CMK (cell line): ENCODE data around the gene PHC2.

Experiments
- DNase-seq: peaks from one replicate; pipeline ENCODE4 v3.0.0-alpha.2; 2010; ENCODE audit warnings: low read depth

Gene PHC2

DNA sequence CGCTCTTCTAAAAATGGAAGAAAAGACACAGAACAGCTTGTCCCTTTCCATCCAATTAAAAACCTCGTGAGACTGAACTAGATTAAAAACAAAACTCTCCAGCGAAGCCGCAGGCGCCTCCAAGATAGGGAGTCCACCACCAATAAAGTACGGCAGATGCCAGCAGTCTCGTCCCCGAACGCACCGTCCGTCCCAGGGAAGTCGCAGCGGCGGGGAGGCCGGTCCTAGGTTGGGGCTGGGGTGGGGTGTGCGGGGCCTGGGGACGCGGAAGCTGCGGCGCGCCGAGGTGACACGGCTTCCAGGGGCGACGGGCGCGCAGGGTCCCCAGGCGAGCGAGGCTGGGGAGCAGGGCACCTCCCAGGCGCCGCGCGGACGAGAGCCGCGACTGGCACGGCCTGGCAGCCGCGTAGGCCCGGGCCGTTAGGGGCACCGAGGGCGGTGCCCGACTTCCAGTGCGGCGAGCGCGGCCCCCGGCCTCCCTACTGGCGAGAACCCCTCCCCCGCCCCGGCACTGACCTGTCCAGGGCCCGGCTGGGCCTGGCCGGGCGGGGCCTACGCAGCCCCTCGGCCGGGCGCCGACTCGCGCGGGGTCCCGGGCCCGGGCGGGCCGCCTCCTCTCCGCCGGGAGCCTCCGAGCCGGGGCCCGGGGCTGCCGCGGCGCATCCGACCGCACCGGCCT is 81.7 kb downstream of the PHC2 start:
- DNase-seq = no peak

DNA sequence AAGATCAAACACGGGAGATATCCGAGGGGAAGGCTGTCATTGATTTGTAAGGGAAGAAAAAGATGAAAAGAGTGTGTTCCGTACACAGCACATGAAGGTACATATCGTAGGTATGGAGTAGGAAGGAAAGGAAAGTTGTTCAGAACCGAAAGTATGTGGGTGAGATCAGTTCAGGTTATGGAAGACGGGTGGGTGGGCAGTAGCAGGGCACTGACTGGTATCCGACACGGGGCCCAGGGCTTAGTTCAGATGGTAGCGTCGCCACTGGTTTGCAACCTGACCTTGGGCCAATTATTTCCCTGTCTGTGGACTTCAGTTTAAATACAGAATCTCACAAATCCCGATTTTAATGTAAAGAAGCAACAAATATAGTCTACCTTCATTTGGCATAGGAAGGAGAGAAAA is 82.2 kb downstream of the PHC2 start:
- DNase-seq = no peak

DNA sequence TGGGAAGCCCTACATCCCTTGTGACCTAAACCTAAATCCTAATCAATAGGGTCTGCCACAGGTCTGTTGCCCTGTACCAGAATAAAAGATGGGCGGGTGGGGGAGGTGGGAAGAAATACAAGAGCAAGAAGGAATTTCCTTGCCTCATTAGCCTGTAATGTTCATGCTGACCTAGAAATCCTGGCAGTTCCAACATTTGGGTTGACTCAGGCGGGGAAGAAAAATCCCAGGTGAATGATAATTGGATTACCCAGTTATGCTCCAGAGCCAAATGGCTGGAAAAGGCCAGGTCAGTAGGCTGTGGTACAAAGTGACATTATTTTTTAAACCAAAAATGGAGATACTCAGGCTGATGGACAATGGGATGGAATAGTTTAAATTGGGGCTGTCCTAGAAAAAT is 82.7 kb downstream of the PHC2 start:
- no peak for DNase-seq

GRCh38 chr1:33347650-33347992 is 83.3 kb downstream of the PHC2 start:
- no peak for DNase-seq

- no peak for DNase-seq
Observed at GRCh38 chr1:33346927-33347649, 83.8 kb downstream of the PHC2 start.

GRCh38 chr1:33346533-33346926 is 84.4 kb downstream of the PHC2 start:
- no peak for DNase-seq

- DNase-seq = no peak
Observed at GRCh38 chr1:33344896-33345560, 85.9 kb downstream of the PHC2 start.

DNA sequence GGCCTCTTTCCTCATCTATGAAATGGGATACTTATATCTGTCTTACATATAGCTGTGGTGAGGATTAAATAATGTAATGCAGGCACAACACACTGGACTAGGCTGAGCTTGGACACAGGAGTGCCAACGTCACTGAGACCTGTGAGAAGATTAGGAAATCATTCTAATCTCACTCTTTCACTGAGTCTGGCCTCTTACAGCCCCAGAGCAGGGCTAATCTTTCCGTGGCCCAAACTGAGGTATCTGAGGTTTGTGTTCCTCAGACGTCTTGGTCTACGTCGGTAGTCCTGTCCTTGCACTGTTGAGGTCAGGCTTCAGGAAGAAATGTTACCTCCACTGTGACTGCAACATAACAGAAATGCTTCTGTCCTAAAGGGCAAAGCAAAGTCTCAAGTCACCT is 87.4 kb downstream of the PHC2 start:
- DNase-seq = no peak

DNA sequence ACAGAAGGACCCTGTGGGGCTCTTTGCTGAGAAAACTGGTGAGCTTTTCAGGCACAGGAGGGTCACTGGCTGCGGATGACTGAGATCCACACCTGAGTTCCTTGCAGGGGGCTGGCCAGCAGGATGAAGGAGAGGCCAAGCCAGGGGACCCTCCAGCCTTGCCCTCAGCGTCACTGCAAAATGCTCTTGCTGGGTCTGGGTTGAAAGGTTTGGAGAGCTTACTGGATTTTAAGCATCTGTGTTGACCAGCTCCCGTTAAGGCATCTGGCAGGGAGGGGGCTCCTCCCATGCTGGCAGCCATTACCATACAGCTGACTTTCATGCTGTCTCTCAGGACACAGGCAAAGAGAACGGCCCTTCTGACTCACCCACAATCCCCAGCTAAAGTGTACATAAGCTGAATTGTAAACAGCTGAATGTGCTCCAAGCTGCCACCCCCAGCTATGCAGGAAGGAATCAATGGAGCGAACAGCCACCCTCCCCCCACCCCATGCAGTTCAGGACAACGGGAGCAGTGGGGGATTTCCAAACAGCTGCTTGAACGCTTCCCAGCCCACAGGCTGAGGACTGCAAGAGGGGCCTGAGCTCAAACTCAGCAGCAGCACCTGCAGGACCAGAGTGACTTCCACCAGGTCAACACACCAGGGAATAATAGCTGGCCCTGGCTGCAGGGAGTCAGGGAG is 88.7 kb downstream of the PHC2 start:
- no peak for DNase-seq

DNA sequence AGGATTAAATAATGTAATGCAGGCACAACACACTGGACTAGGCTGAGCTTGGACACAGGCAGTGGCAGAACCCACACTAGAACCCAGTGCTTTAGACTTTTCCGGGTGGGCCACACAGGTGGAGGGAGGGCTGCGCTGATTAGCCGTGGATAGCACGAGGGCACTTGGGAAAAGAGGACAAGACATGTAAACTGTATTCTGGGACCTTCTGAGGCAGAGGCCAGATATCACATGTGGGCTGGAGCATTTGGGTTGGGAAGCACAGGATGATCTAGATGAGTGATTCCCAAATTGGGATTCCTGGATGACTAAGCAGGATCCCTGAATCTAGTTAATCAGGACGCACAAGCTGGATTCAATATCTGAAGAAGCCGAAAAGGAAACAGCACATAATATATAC is 89.7 kb downstream of the PHC2 start:
- DNase-seq = no peak

- no peak for DNase-seq
Observed at GRCh38 chr1:33339413-33339812, 91.5 kb downstream of the PHC2 start.

GRCh38 chr1:33338440-33339211 is 92.3 kb downstream of the PHC2 start:
- DNase-seq = no peak

- no peak for DNase-seq
Observed at GRCh38 chr1:33338048-33338439, 92.9 kb downstream of the PHC2 start.

DNA sequence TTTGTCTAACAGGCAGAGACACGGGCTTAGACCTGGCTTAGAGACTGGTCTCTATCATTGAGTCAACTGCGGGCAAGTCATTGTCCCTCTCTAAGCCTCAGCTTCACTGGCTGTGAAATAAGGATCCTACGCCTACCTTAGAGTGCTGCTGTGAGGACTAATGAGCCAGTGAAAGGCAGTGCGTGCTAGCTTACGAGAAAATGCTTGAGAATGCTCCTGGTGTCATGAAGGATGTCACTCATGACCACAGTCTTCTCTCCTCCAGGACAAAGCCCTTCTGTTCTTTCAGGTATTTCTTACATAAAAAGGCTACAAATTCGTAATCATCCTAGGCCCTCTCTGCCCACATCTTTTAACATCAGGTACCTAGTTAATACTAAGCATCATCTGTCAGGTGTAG is 93.5 kb downstream of the PHC2 start:
- DNase-seq = no peak

DNA sequence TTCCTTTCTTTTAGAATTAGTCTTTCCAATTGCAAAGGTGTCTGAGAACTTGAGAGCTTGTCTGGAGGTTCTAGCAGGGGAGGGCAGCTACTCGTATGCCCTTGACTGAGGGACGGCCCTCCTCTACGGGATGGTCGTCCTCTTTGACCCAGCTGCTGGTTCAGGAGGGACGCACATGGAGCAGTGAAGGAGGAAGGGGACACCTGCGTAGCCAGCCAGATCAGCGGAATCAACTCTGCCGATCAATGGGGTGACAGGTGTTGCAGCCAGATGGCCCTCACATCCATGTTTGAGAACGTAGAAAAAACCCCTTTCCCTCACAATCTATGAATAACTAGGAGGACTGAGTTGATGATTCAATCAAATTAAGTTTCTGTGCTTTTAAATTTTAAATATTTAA is 94.3 kb downstream of the PHC2 start:
- DNase-seq = no peak

- no peak for DNase-seq
Observed at GRCh38 chr1:33335020-33335419, 95.9 kb downstream of the PHC2 start.

GRCh38 chr1:33334081-33334552 is 96.8 kb downstream of the PHC2 start:
- DNase-seq = no peak

GRCh38 chr1:33332881-33333280 is 98.0 kb downstream of the PHC2 start:
- DNase-seq = no peak

DNA sequence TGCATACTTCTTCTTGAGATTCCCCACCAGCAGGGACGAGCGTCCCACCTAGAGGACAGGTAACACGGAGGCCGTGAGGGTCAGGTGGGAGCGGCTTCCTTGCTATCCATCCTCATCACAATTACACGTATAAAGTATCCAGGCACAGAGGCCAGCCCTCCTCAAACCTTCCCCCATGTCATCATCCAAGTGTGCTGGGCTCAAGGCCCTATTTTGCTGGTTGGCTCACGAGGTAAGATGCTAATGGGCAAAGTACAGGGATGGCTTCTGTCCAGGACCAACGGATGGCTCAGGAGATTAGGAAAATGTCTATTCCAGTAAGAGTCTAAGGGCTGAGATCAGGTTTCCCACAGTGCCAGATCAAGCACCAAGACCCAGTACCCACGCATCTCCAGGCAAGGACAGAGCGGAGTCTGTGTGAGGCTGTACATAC is 98.5 kb downstream of the PHC2 start:
- no peak for DNase-seq

DNA sequence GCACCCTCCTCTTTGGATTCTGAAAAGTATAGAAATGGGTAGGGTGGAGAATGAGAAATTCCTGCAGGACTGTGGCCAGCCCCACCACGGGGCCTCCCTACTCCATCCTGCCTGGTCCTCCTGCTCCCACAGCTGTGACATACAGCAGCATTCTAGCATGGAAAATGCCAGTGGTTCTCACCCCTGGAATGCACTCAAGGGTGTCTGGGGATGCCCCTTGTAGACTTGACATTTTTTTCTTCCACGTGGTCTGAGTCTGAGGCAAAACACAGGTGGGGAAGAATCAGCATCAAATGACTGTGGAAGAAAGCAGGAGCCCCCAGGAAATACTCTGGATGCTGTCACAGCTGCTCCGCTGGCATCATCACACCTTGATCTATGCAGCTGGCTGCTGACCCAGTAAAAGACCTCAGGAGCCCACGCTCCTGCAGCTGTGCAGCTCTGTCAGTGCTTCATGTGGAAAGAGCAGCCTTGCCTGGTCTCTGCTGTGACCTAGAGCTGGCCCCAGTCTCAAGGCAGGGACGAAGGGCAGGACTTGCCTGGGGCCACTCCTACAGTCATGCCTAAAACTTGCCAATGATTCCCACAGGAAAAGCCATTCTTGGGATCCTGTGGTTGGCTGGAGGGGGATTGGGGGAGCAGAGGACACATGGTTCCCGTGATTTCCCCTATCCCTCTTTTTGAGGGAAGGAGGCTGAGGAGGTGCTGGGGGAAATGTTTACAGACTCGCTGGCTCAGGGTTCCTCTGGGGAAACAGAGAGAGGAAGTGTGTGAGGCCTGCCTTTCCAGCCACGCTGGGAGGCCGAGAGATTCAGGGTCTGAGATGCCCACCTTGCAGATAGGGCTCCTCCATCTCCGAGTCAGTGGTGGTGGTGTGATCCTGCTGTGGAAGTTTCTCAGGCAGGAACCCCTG is 99.2 kb downstream of the PHC2 start:
- DNase-seq = no peak

GRCh38 chr1:33330906-33331305 is 100.0 kb downstream of the PHC2 start:
- DNase-seq = no peak
